Esophagus muscularis mucosa (tissue), 4 donors: ENCODE measurements around the gene SDF4.

Experiments used
- EP300 ChIP-seq: sonication (generic); formaldehyde crosslinking; IDR thresholded peaks from one replicate; pipeline ENCODE4 v1.6.1; 2017; ENCODE audit warnings: antibody characterized with exemption
- POLR2A ChIP-seq: fragments of 450-650 bp; IDR thresholded peaks from one replicate; pipeline ENCODE4 v1.6.1; 2017; ENCODE audit warnings: antibody characterized with exemption, moderate library complexity, mild to moderate bottlenecking, low read depth
- TF ChIP-seq, protein P1 (sequence below), 3 experiments: fragments of 200-600 bp in 2 of 3; fragments of 450-650 bp in 1 of 3; sonication (generic) in 2 of 3; IDR thresholded peaks; one replicate each; pipeline ENCODE4 v1.5.1; 2017 to 2019; ENCODE audit warnings: antibody characterized with exemption in 3 of 3, mild to moderate bottlenecking in 2 of 3, moderate library complexity in 1 of 3

DNA sequence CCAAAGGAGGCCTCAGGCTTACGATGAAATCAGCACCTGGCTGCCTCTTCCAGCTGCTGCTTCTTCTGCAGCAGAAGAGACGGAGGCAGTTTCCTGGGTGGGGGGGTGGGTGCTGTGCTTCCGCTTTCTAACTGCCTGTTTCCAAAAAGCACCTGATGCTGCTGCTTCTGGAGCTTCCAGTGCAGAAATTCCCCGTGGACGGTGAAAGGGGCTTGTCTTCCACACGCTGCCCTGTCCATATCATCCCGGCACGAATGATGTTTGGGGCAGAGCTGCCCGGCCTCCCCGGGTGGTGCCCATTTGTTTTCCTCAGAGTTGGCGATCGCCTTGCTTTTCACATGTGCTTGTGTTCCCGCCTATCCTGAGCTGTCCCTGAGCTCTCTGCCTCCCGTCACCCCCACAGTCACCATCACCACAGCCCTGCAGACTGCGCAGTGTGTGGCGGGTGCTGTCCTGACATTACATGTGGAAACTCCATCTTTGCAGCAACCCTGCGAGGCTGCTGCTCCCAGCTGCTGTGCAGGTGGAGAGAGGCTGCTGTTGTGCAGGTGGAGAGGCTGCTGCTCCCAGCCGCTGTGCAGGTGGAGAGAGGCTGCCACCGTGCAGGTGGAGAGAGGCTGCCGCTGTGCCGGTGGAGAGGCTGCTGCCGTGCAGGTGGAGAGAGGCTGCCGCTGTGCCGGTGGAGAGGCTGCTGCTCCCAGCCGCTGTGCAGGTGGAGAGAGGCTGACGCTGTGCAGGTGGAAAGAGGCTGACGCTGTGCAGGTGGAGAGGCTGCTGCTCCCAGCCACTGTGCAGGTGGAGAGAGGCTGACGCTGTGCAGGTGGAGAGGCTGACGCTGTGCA, 56.4 kb downstream of the SDF4 start:
- TF ChIP-seq, protein P1, sequence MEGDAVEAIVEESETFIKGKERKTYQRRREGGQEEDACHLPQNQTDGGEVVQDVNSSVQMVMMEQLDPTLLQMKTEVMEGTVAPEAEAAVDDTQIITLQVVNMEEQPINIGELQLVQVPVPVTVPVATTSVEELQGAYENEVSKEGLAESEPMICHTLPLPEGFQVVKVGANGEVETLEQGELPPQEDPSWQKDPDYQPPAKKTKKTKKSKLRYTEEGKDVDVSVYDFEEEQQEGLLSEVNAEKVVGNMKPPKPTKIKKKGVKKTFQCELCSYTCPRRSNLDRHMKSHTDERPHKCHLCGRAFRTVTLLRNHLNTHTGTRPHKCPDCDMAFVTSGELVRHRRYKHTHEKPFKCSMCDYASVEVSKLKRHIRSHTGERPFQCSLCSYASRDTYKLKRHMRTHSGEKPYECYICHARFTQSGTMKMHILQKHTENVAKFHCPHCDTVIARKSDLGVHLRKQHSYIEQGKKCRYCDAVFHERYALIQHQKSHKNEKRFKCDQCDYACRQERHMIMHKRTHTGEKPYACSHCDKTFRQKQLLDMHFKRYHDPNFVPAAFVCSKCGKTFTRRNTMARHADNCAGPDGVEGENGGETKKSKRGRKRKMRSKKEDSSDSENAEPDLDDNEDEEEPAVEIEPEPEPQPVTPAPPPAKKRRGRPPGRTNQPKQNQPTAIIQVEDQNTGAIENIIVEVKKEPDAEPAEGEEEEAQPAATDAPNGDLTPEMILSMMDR (IDR thresholded peaks at IDR 0.05), result no peak
- no peak for TF ChIP-seq EP300
- no peak for TF ChIP-seq POLR2A
